Endometrial microvascular endothelial cells (primary cell): ENCODE results near the gene TH. TPM values are rescaled to one million over a fixed set of nuclear protein-coding genes. Genes with fewer than 3 reads are reported as not detected.

ENCODE experiments used
- in situ Hi-C: cut with HindIII; loops from 2 replicates; pipeline ENCODE4 v1.10.0; 2017; ENCODE audit warnings: low sequenced_read_pairs, low pct_unique_long_range_greater_than_20kb; ENCODE audit errors: inconsistent ontology term
- total RNA-seq: library from RNA; depleted of rRNA; stranded (reverse); fragments of >200 nt; gene quantifications from one replicate; pipeline ENCODE4 v1.2.3, GENCODE V29; 2015; ENCODE audit errors: inconsistent ontology term

Gene TH
- not detected for total RNA-seq

GRCh38 chr11:2171591-2172003 is at the start of gene TH:
Gene TH (minus strand): TSS chr11:2171815. CDS start chr11:2171786, 29 bp downstream.
- in situ Hi-C loops, result no loop called here

DNA sequence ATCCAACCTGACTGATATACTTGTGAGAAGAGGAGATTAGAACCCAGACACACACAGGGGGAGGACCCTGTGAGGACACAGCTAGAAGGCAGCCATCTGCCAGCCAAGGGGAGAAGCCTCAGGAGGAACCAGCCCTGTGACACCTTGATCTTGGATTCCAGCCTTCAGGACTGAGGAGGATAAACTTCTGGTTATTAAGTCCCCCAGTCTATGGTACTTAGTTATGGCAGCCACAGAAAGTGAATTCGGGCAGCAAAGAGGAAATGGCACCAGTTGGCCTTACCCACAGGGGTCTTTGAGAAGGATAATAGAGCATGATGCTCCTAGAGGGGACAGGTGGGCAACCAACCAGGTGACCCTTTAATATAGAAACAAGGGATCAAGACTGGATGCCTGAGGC is 49.4 kb upstream of the TH start:
- in situ Hi-C loops, result no loop called here

GRCh38 chr11:2220173-2220771 is 48.7 kb upstream of the TH start:
- in situ Hi-C loops, result no loop called here

GRCh38 chr11:2219318-2220017 is 47.9 kb upstream of the TH start:
- in situ Hi-C loops, result no loop called here

DNA sequence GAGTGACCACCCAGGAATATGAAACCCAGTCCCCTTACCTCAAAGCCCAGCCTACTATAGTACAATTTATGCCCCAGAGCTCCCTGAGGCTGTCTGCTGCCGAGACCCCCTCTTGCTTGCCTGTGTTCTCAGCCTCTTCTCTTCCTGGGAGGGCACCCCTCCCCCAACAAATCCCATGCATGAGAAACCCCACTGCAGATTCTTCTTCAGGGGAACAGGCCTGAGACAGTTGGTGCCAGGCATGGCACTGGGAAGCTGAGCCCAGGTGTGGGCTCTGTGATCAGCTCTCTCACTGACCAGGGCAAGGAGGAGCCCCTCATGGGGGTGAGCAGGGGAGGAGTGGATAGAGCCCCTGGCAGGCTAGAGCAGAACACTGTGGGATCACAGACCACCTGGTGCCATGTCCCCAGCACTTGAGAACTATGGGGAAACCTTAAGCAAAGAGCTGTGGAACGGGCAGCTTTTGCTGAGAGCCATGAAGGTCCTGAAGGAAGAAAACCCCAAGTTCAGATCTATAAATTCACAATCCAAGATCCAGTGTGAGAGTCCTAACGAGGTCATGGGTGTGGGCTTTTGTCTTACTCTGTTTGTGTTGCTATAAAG is 46.5 kb upstream of the TH start:
- in situ Hi-C loops, result no loop called here

- in situ Hi-C loops, result no loop called here
These were observed 45.8 kb upstream of the TH start for GRCh38 chr11:2217211-2218030.

- in situ Hi-C loops, result no loop called here
These were observed 44.9 kb upstream of the TH start for GRCh38 chr11:2216400-2217064.

GRCh38 chr11:2215561-2216399 is 44.2 kb upstream of the TH start:
- in situ Hi-C loops, result no loop called here

DNA sequence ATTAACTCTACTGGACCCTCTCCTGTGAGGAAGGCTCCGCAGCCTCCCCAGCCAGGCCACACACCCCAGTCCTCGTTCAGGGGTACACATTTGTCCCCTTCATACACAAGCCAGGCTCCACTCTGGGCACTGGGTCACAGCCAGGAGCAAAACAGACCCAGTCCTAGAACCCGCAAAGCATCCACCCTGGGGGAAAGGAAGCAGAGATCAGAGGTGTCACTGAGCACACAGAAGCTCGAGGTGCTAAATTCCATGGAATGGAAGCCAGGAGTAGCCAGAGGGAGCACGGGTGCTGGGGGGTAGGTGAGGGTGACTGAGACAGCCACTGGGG is 43.6 kb upstream of the TH start:
- in situ Hi-C loops, result no loop called here

DNA sequence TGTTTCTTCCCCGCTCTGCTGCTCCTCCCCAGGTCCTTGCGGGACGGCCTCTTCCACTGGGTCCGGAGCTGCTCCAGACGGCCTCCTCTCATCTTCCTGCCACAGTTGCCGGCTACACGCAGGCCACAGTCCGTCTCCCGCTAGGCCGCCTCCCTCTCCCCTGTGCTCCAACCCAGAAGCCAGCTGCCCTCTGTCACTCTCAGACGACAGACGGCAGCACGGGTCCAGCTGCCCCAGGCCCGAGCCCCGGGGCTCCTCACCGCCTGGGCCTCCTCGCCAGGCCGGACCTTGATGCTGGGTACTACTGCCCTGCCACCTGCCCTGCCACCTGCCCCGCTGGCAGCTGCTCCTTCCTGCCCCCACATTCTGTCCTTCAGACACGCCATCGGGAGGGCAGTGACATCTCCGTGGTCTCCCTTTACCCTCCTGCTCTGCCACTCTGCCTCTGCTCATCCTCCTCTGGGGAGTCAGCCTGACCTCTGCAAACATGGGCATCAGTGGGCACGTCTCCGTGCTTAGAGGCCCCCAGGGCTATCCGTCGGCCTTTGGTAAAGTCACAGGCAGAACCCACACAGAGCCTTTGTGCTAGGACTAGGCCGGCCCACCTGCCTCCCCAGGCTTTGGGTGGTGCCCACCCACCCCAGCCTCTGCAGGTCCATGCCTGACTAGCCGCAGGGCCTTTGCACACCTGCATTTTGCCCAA is 43.1 kb upstream of the TH start:
- in situ Hi-C loops, result no loop called here

GRCh38 chr11:2213890-2214526 is 42.4 kb upstream of the TH start:
- in situ Hi-C loops, result no loop called here

DNA sequence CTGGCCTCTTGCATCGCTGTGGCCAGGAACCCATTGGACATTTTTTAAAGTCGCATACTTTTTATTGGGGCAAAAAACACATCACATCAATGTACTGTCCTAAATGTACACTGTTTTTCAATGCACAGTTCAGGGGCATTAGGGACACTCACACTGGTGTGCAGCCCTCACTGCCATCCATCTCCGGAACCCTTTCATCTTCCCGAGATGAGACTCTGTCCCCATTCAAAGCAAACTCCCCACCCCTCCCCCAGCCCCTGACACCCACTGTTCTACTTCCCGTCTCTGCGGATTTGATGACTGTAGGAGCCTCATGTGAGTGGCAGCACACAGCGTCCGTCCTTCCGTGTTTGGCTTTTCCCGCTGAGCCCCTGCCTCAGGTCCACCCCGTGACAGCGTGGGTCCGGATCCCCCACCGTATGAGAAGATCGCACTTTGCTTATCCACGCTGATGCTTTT is 41.8 kb upstream of the TH start:
- in situ Hi-C loops, result no loop called here

DNA sequence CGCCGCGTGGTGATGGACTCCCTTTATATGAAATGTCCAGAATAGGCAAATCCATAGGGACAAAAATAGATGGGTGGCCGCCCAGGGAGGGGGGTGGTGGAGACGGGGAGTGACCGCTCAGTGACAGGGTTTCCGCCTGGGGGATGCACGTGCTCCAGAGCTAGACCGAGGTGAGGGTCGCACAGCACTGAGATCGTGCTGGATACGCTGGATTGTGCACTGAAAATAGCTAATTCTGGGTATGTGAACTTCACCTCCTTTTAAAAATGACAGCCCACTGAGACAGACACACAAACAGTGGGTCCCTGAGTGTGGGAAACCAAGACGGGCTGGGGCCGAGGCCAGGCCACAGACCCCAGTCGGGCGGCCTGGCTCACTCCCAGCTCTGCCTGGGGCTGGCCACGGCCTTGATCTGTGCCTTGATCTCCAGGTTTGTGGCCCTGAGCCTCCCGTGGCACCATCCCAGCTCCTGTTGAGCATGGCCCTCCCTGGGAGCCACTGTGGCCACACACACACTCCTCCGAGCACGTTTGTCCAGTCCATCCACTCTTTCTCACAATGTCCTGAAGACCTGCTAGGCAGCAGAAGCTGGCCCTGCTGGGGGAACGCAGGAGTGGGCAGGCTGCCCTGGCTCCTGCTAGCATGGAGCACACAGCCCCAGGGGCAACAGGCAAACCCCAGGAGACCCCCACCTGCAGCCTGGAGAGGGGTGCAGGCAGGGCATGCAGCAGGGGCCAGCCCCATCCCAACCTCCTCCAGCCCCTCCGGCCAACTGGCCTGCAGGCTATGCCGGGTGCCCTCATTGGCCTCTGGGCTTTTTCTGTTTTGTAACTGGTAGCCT is 41.0 kb upstream of the TH start:
- in situ Hi-C loops, result no loop called here

DNA sequence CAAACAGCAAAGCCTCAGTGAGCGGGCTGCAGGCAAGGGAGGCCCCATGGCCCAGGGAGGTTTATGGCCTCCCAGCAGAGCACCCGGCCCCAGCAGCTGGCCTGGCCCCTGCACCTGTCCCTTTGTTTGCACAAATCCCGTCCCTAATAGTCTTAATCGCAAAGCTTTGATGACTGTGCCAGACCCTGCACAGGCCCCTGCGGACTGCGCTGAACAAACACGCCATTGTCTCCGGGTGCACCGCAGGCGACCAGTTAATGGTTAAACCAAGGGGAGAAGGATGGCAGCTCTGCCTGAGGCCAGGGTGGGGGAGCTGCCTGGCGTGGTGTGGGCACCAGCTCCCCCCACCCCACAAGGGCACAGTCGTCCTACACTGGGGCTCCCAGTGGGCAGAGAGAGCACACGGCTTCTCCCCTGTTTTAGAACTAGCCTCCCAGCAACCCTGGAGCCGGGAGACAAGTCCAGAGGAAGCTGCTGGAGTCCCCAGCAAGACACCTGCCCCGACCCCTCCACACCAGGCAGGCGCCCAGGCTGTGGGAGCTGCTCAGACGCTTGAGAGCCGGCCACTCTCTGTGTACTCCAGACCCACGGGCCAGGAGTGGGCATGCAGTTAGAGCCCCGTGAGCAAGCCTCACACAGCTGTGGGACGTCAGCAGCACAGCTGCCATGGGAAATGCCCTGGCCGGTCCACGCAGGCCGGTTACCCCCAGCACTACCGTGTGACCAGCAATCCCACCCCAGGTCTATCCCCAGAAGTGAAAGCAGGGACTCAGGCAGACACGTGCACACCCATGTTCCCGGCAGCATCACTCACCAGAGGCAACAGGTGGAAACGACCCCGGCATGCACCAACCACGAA is 39.7 kb upstream of the TH start:
- in situ Hi-C loops, result no loop called here

DNA sequence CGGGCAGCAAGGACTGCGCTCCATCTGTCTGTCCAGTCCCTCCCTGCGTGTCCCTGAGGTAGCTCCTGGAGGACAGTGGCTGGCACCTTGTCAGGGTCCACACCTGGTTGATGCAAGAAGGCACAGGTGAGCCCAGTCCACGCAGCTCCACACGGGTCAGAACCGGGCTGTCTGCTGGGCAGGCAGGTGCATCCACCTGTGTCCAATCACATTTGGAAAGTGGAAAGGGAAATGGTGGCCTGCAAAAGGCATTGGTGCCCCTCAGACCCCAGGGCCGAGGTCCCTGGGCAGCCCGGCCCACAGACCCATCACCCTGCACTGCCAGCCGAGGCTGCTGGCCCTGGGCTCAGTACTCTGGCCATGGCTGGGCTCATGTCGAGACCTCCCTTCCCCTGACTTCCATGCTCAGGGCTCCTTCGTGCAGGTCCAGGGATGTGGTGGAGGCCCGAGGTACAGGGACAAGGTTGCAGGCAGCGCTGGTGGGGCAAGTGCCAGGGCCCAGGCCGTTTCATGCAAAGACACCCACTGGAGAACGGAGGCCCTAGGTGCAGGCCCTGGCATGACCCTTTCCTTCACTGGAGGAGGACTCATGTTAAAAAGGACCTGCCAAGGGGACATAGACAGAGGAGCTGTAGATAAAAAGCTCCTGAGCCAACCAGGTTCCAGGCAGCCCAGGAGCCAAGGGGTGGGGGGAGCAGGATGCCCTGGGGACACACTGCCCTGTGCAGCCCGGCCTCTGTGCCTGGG is 38.9 kb upstream of the TH start:
- in situ Hi-C loops, result no loop called here
